NCI-H82 treated with DMSO at 0.1 percent for 48 hours (cell line): Measurements from ENCODE around the gene NIN.
"Not testable (repeated sequence)": the region's sequence is repeated elsewhere in the genome, so short reads cannot be mapped to it uniquely, and the experiment has no call there.

Experiments used
- DNase-seq: peaks from one replicate; lab custom pipeline; 2025; ENCODE audit not compliant: unreplicated experiment; lab: John Stamatoyannopoulos, UW

The NIN gene

GRCh38 chr14:50821510-50822464 is 9.2 kb downstream of the NIN start:
- no peak for DNase-seq

GRCh38 chr14:50820786-50821509 is 10.0 kb downstream of the NIN start:
- DNase-seq = no peak

GRCh38 chr14:50819303-50819702 is 11.7 kb downstream of the NIN start:
- not testable (repeated sequence) for DNase-seq

- no peak for DNase-seq
Measured at GRCh38 chr14:50816395-50817047, 14.4 kb downstream of the NIN start.

GRCh38 chr14:50815526-50815925 is 15.4 kb downstream of the NIN start:
- DNase-seq = not testable (repeated sequence)

GRCh38 chr14:50815058-50815457 is 15.9 kb downstream of the NIN start:
- DNase-seq = not testable (repeated sequence)

- no peak for DNase-seq
Measured at GRCh38 chr14:50814161-50814560, 16.8 kb downstream of the NIN start.

GRCh38 chr14:50813544-50813863 is 17.5 kb downstream of the NIN start:
- no peak for DNase-seq

- no peak for DNase-seq
Measured at GRCh38 chr14:50812856-50813543, 18.0 kb downstream of the NIN start.

- DNase-seq = no peak
Measured at GRCh38 chr14:50812180-50812579, 18.8 kb downstream of the NIN start.

- DNase-seq = no peak
Measured at GRCh38 chr14:50808053-50808452, 22.9 kb downstream of the NIN start.

GRCh38 chr14:50806241-50806933 is 24.6 kb downstream of the NIN start:
- DNase-seq = no peak

- DNase-seq = no peak
Measured at GRCh38 chr14:50805396-50805795, 25.6 kb downstream of the NIN start.

- DNase-seq = no peak
Measured at GRCh38 chr14:50804181-50804721, 26.7 kb downstream of the NIN start.

GRCh38 chr14:50801706-50802105 is 29.3 kb downstream of the NIN start:
- no peak for DNase-seq

- DNase-seq = no peak
Measured at GRCh38 chr14:50800032-50800431, 30.9 kb downstream of the NIN start.

- DNase-seq = no peak
Measured at GRCh38 chr14:50798048-50798421, 32.9 kb downstream of the NIN start.

GRCh38 chr14:50797250-50798047 is 33.5 kb downstream of the NIN start:
- no peak for DNase-seq

GRCh38 chr14:50796390-50796789 is 34.6 kb downstream of the NIN start:
- DNase-seq = no peak

- DNase-seq = no peak
Measured at GRCh38 chr14:50795909-50796308, 35.1 kb downstream of the NIN start.
